ENCODE data around the gene SPATS2L. TPM values are rescaled to one million over a fixed set of nuclear protein-coding genes. Genes with fewer than 3 reads are reported as not detected.

Gene SPATS2L
- total RNA-seq, 2 donors from 2014 or later, result 17.8 to 36.8 TPM

GRCh38 chr2:200274116-200275075, 32.1 kb upstream of the SPATS2L start:
- H3K9me3 Mint-ChIP-seq, result no peaks in the 10 kb centered on the region
- H3K27ac Mint-ChIP-seq, result no peak overlapping the region
- no peak overlapping the region for H3K4me3 Mint-ChIP-seq
- no peaks in the 10 kb centered on the region for H3K4me1 Mint-ChIP-seq (ENCODE audit: low read depth)
- no peaks in the 10 kb centered on the region for H3K36me3 Mint-ChIP-seq (ENCODE audit: insufficient read depth in 2 of 2)
- ATAC-seq (replicated peaks in 1 of 2), result no peak
- no peak for DNase-seq
- H3K27me3 Mint-ChIP-seq (ENCODE audit: low read depth), result peaks cover 19% of the 10 kb centered on the region

GRCh38 chr2:200275295-200276013, 31.0 kb upstream of the SPATS2L start:
- no peak for ATAC-seq (replicated peaks in 1 of 2)
- Mint-ChIP-seq H3K27me3 (ENCODE audit: low read depth) (peaks cover 19% of the 10 kb centered on the region), H3K4me3 (no peak overlapping the region)

GRCh38 chr2:200276472-200276871, 30.0 kb upstream of the SPATS2L start:
- peaks cover 19% of the 10 kb centered on the region for H3K27me3 Mint-ChIP-seq (ENCODE audit: low read depth)
- no peaks in the 10 kb centered on the region for H3K9me3 Mint-ChIP-seq
- H3K4me1 Mint-ChIP-seq (ENCODE audit: low read depth), result no peaks in the 10 kb centered on the region
- no peak for ATAC-seq (replicated peaks in 1 of 2)
- no peak for DNase-seq
- no peak overlapping the region for H3K4me3 Mint-ChIP-seq
- H3K27ac Mint-ChIP-seq, result no peak overlapping the region
- H3K36me3 Mint-ChIP-seq (ENCODE audit: insufficient read depth in 2 of 2), result no peaks in the 10 kb centered on the region

More at GRCh38 chr2:200275295-200276013, 31.0 kb upstream of the SPATS2L start:
- DNase-seq, result no peak
- no peaks in the 10 kb centered on the region for H3K36me3 Mint-ChIP-seq (ENCODE audit: insufficient read depth in 2 of 2)
- H3K4me1 Mint-ChIP-seq (ENCODE audit: low read depth), result no peaks in the 10 kb centered on the region
- H3K27ac Mint-ChIP-seq, result no peak overlapping the region
- H3K9me3 Mint-ChIP-seq, result no peaks in the 10 kb centered on the region

- no peak overlapping the region for H3K4me3 Mint-ChIP-seq
Measured at GRCh38 chr2:200278694-200279316, 27.7 kb upstream of the SPATS2L start.

GRCh38 chr2:200279857-200280256, 26.6 kb upstream of the SPATS2L start:
- no peak for ATAC-seq (replicated peaks in 1 of 2)
- Mint-ChIP-seq H3K27ac (no peak overlapping the region), H3K27me3 (ENCODE audit: low read depth) (peaks cover 33% of the 10 kb centered on the region), H3K36me3 (ENCODE audit: insufficient read depth in 2 of 2) (peaks cover 0 to 2% of the 10 kb centered on the region in 2 donors), H3K4me3 (no peak overlapping the region), H3K9me3 (no peaks in the 10 kb centered on the region), H3K4me1 (ENCODE audit: low read depth) (no peaks in the 10 kb centered on the region)
- no peak for DNase-seq

More at GRCh38 chr2:200278694-200279316, 27.7 kb upstream of the SPATS2L start:
- DNase-seq, result no peak
- Mint-ChIP-seq H3K27ac (no peak overlapping the region), H3K36me3 (ENCODE audit: insufficient read depth in 2 of 2) (peaks cover 0 to 2% of the 10 kb centered on the region in 2 donors), H3K27me3 (ENCODE audit: low read depth) (peaks cover 33% of the 10 kb centered on the region), H3K4me1 (ENCODE audit: low read depth) (no peaks in the 10 kb centered on the region), H3K9me3 (no peaks in the 10 kb centered on the region)
- ATAC-seq (replicated peaks in 1 of 2), result no peak

GRCh38 chr2:200286578-200286977, 19.9 kb upstream of the SPATS2L start:
- H3K27ac Mint-ChIP-seq, result no peak overlapping the region
- H3K4me3 Mint-ChIP-seq, result no peak overlapping the region
- peaks cover 0 to 2% of the 10 kb centered on the region in 2 donors for H3K36me3 Mint-ChIP-seq (ENCODE audit: insufficient read depth in 2 of 2)
- DNase-seq (no peak), ATAC-seq (replicated peaks in 1 of 2) (no peak)
- H3K4me1 Mint-ChIP-seq (ENCODE audit: low read depth), result no peaks in the 10 kb centered on the region
- H3K9me3 Mint-ChIP-seq, result no peaks in the 10 kb centered on the region
- H3K27me3 Mint-ChIP-seq (ENCODE audit: low read depth), result peaks cover 29% of the 10 kb centered on the region

- H3K27me3 Mint-ChIP-seq (ENCODE audit: low read depth), result peaks cover 14% of the 10 kb centered on the region
- no peaks in the 10 kb centered on the region for H3K9me3 Mint-ChIP-seq
- H3K4me1 Mint-ChIP-seq (ENCODE audit: low read depth), result no peaks in the 10 kb centered on the region
- H3K4me3 Mint-ChIP-seq, result no peak overlapping the region
- DNase-seq, result no peak
- ATAC-seq (replicated peaks in 1 of 2), result no peak
- no peaks in the 10 kb centered on the region for H3K36me3 Mint-ChIP-seq (ENCODE audit: insufficient read depth in 2 of 2)
- H3K27ac Mint-ChIP-seq, result no peak overlapping the region
Measured at GRCh38 chr2:200288670-200289429, 17.6 kb upstream of the SPATS2L start.

- no peaks in the 10 kb centered on the region for H3K4me1 Mint-ChIP-seq (ENCODE audit: low read depth)
- no peak overlapping the region for H3K27ac Mint-ChIP-seq
- H3K4me3 Mint-ChIP-seq, result no peak overlapping the region
- no peaks in the 10 kb centered on the region for H3K36me3 Mint-ChIP-seq (ENCODE audit: insufficient read depth in 2 of 2)
- DNase-seq (no peak), ATAC-seq (replicated peaks in 1 of 2) (no peak)
- peaks cover 8% of the 10 kb centered on the region for H3K27me3 Mint-ChIP-seq (ENCODE audit: low read depth)
- no peaks in the 10 kb centered on the region for H3K9me3 Mint-ChIP-seq
Measured at GRCh38 chr2:200296118-200296517, 10.4 kb upstream of the SPATS2L start.

GRCh38 chr2:200297100-200297499, 9.4 kb upstream of the SPATS2L start:
- ATAC-seq (replicated peaks in 1 of 2) (no peak), DNase-seq (no peak)
- Mint-ChIP-seq H3K4me1 (ENCODE audit: low read depth) (no peaks in the 10 kb centered on the region), H3K27ac (no peak overlapping the region), H3K4me3 (no peak overlapping the region), H3K27me3 (ENCODE audit: low read depth) (peaks cover 8% of the 10 kb centered on the region), H3K9me3 (no peaks in the 10 kb centered on the region), H3K36me3 (ENCODE audit: insufficient read depth in 2 of 2) (no peaks in the 10 kb centered on the region)

- Mint-ChIP-seq H3K27me3 (ENCODE audit: low read depth) (peaks cover 14% of the 10 kb centered on the region), H3K4me3 (no peak overlapping the region), H3K36me3 (ENCODE audit: insufficient read depth in 2 of 2) (no peaks in the 10 kb centered on the region), H3K27ac (no peak overlapping the region), H3K4me1 (ENCODE audit: low read depth) (no peaks in the 10 kb centered on the region), H3K9me3 (no peaks in the 10 kb centered on the region)
- DNase-seq (no peak), ATAC-seq (replicated peaks in 1 of 2) (no peak)
Measured at GRCh38 chr2:200297989-200298388, 8.5 kb upstream of the SPATS2L start.

GRCh38 chr2:200298816-200299215, 7.7 kb upstream of the SPATS2L start:
- H3K27ac Mint-ChIP-seq, result no peak overlapping the region
- DNase-seq, result no peak
- H3K4me1 Mint-ChIP-seq (ENCODE audit: low read depth), result no peaks in the 10 kb centered on the region
- H3K27me3 Mint-ChIP-seq (ENCODE audit: low read depth), result peaks cover 20% of the 10 kb centered on the region
- ATAC-seq (replicated peaks in 1 of 2), result no peak
- H3K4me3 Mint-ChIP-seq, result no peak overlapping the region
- H3K36me3 Mint-ChIP-seq (ENCODE audit: insufficient read depth in 2 of 2), result no peaks in the 10 kb centered on the region
- no peaks in the 10 kb centered on the region for H3K9me3 Mint-ChIP-seq

GRCh38 chr2:200300065-200300464, 6.4 kb upstream of the SPATS2L start:
- Mint-ChIP-seq H3K4me3 (no peak overlapping the region), H3K9me3 (no peaks in the 10 kb centered on the region), H3K4me1 (ENCODE audit: low read depth) (no peaks in the 10 kb centered on the region), H3K27me3 (ENCODE audit: low read depth) (peaks cover 27% of the 10 kb centered on the region), H3K36me3 (ENCODE audit: insufficient read depth in 2 of 2) (no peaks in the 10 kb centered on the region), H3K27ac (no peak overlapping the region)
- ATAC-seq (replicated peaks in 1 of 2), result no peak
- DNase-seq, result no peak

Data from activated T-cell treated with anti-CD3 and anti-CD28 coated beads, Interleukin-2, amount 50 U/mL, for 72 hours (primary cell).